Colonic mucosa (tissue), 4 donors: ENCODE results near the gene ZBTB20. TPM values are rescaled to one million over a fixed set of nuclear protein-coding genes. Genes with fewer than 3 reads are reported as not detected.

Source experiments
- DNase-seq: peaks from one replicate; pipeline ENCODE4 v3.0.0-alpha.2; 2020
- H3K27ac ChIP-seq: fragments of 200-600 bp; one replicate; pipeline ENCODE4 v1.8.0; 2021
- H3K27me3 ChIP-seq: fragments of 200-600 bp; one replicate; pipeline ENCODE4 v1.8.0; 2021
- H3K36me3 ChIP-seq: fragments of 200-600 bp; one replicate; pipeline ENCODE4 v1.8.0; 2021
- H3K4me1 ChIP-seq: fragments of 200-600 bp; one replicate; pipeline ENCODE4 v1.8.0; 2021; ENCODE audit warnings: mild to moderate bottlenecking
- H3K4me3 ChIP-seq: fragments of 200-600 bp; one replicate; pipeline ENCODE4 v1.8.0; 2021
- H3K9ac ChIP-seq, 2 donors: one replicate each; pipeline ENCODE4 v1.7.0; 2013; ENCODE audit warnings: control low read depth in 2 of 2, low read depth in 2 of 2, low read length in 2 of 2
- H3K9me3 ChIP-seq: fragments of 200-600 bp; one replicate; pipeline ENCODE4 v1.8.0; 2021
- intact Hi-C: fragments of 100-400 bp; cut with DNase I; formaldehyde crosslinking; loops from one replicate; pipeline ENCODE4 v1.14.1; 2022
- total RNA-seq, 2 donors: library from RNA; stranded (reverse); fragmentation: NEBNext Ultra II Directional in 1 of 2; extraction: Animal tissue kit (Norgen Biotek cat#: 25700) in 1 of 2; gene quantifications; one replicate each; pipeline ENCODE4 v1.2.1, GENCODE V29; 2021
- TF ChIP-seq, protein P1 (sequence below): fragments of 200-600 bp; IDR thresholded peaks from one replicate; pipeline ENCODE4 v1.8.0; 2022; ENCODE audit warnings: antibody characterized with exemption, mild to moderate bottlenecking
- donor health status: healthy.
- donor health status: DM: no; HTN: no; CAD: no.
- donor health status: DM: no; HTN: no; CAD: no.

ZBTB20 gene
- total RNA-seq, 2 donors from 2014 or later: 12.7 to 21.2 TPM

DNA sequence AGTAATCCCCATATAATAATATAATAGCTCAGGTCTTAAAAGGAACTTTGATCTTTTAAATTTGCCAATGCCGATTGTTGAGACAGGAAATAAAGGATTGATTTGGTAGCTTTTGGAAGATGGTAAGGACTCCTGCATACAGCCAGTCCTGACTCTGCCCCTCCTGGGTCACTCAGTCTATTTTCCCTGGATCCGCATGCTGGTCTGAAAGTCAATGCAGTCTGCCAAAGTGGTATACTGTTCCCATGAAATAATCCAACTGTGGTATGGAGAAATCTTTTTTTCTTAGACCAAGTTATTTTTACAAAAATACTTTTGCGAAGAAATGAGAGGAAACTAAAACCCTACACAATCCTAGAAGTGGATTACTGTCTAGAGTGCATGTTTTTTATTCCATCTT, 662.2 kb downstream of the ZBTB20 start:
- no peak overlapping the region for H3K9ac ChIP-seq
- H3K4me3 ChIP-seq: no peak overlapping the region
- no peak overlapping the region for H3K27ac ChIP-seq
- TF ChIP-seq, protein P1, sequence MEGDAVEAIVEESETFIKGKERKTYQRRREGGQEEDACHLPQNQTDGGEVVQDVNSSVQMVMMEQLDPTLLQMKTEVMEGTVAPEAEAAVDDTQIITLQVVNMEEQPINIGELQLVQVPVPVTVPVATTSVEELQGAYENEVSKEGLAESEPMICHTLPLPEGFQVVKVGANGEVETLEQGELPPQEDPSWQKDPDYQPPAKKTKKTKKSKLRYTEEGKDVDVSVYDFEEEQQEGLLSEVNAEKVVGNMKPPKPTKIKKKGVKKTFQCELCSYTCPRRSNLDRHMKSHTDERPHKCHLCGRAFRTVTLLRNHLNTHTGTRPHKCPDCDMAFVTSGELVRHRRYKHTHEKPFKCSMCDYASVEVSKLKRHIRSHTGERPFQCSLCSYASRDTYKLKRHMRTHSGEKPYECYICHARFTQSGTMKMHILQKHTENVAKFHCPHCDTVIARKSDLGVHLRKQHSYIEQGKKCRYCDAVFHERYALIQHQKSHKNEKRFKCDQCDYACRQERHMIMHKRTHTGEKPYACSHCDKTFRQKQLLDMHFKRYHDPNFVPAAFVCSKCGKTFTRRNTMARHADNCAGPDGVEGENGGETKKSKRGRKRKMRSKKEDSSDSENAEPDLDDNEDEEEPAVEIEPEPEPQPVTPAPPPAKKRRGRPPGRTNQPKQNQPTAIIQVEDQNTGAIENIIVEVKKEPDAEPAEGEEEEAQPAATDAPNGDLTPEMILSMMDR: no peak
- DNase-seq: no peak
- intact Hi-C loops: no loop called here
- H3K36me3 ChIP-seq: no peaks in the 10 kb centered on the region
- H3K27me3 ChIP-seq: no peaks in the 10 kb centered on the region
- H3K4me1 ChIP-seq: no peaks in the 10 kb centered on the region
- no peaks in the 10 kb centered on the region for H3K9me3 ChIP-seq

DNA sequence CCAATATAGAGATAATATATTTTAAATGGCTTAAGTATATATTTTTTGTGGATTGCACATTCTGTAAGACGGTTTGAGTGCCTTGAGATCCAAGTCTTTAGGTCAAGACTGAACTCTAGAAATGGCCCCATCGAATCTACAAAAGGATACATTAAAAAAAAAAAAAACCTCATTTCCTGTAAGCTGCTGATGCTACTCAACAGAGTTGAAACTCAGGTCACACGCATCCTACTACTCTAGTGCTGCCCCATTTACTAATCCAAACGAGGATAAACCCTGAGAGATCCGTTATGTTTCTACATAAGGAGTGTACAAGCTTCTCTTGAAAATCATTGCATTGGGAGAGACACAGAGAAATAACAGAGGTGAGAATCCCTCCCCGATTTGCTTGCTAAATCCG, 666.0 kb downstream of the ZBTB20 start:
- no peak for DNase-seq
- no peak overlapping the region for H3K27ac ChIP-seq
- H3K4me3 ChIP-seq: no peak overlapping the region
- H3K36me3 ChIP-seq: no peaks in the 10 kb centered on the region
- H3K27me3 ChIP-seq: no peaks in the 10 kb centered on the region
- intact Hi-C loops: no loop called here
- no peak overlapping the region for H3K9ac ChIP-seq
- TF ChIP-seq, protein P1: no peak
- H3K4me1 ChIP-seq: no peaks in the 10 kb centered on the region
- no peaks in the 10 kb centered on the region for H3K9me3 ChIP-seq

GRCh38 chr3:114480442-114480841, 666.6 kb downstream of the ZBTB20 start:
- no peaks in the 10 kb centered on the region for H3K4me1 ChIP-seq
- H3K27me3 ChIP-seq: no peaks in the 10 kb centered on the region
- no peak overlapping the region for H3K4me3 ChIP-seq
- H3K9ac ChIP-seq: no peak overlapping the region
- intact Hi-C loops: no loop called here
- no peak for DNase-seq
- H3K9me3 ChIP-seq: no peaks in the 10 kb centered on the region
- no peak overlapping the region for H3K27ac ChIP-seq
- TF ChIP-seq, protein P1: no peak
- no peaks in the 10 kb centered on the region for H3K36me3 ChIP-seq

- H3K36me3 ChIP-seq: no peaks in the 10 kb centered on the region
- intact Hi-C loops: no loop called here
- no peaks in the 10 kb centered on the region for H3K9me3 ChIP-seq
- TF ChIP-seq, protein P1: no peak
- H3K27ac ChIP-seq: no peak overlapping the region
- no peak overlapping the region for H3K9ac ChIP-seq
- no peak for DNase-seq
- no peaks in the 10 kb centered on the region for H3K4me1 ChIP-seq
- H3K4me3 ChIP-seq: no peak overlapping the region
- no peaks in the 10 kb centered on the region for H3K27me3 ChIP-seq
These were observed 668.3 kb downstream of the ZBTB20 start for GRCh38 chr3:114478801-114479200.

DNA sequence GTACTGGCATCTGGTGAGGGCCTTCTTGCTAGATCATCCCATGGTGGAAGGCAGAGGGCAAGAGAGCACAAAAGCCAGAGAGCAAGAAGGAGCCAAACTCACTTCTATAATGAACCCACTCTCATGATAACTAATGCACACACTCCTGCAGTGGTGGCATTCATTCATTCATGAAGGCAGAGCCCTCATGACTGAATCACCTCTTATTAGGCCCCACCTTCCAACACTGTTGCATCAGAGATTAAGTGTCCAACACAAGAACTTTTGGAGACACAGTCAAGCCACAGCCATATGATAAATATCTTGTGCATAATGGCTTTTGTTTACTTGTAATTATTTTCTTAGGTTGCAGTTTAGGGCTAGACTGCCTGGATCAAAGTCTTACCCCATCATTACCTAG, 670.6 kb downstream of the ZBTB20 start:
- DNase-seq: no peak
- H3K4me3 ChIP-seq: no peak overlapping the region
- H3K9ac ChIP-seq: no peak overlapping the region
- TF ChIP-seq, protein P1: no peak
- H3K9me3 ChIP-seq: no peaks in the 10 kb centered on the region
- intact Hi-C loops: no loop called here
- no peaks in the 10 kb centered on the region for H3K4me1 ChIP-seq
- H3K36me3 ChIP-seq: no peaks in the 10 kb centered on the region
- no peaks in the 10 kb centered on the region for H3K27me3 ChIP-seq
- H3K27ac ChIP-seq: no peak overlapping the region

DNA sequence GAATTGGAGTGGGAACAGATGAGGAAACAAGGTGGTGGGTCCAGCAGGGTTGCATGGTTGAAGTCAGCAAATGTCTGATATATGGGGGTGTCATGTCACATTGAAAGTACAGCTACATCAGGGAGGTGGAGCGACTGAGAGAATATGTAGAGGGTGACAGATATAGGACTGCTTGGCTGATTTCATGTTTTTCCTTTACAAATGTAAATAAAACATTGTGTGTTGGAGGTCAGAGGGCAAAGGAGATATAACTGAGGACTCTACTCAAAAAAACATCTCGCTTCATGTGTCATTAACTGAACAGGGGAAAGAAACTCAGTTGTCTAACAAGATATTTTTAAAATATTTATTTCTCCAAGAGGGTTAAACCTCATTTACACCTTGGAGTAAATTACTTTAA, 675.6 kb downstream of the ZBTB20 start:
- intact Hi-C loops: no loop called here
- no peak overlapping the region for H3K27ac ChIP-seq
- no peaks in the 10 kb centered on the region for H3K27me3 ChIP-seq
- no peak overlapping the region for H3K4me3 ChIP-seq
- no peak overlapping the region for H3K9ac ChIP-seq
- no peaks in the 10 kb centered on the region for H3K4me1 ChIP-seq
- H3K9me3 ChIP-seq: no peaks in the 10 kb centered on the region
- H3K36me3 ChIP-seq: no peaks in the 10 kb centered on the region
- no peak for DNase-seq
- TF ChIP-seq, protein P1: no peak
